ENCODE data around the gene B4GALT1.

DNA sequence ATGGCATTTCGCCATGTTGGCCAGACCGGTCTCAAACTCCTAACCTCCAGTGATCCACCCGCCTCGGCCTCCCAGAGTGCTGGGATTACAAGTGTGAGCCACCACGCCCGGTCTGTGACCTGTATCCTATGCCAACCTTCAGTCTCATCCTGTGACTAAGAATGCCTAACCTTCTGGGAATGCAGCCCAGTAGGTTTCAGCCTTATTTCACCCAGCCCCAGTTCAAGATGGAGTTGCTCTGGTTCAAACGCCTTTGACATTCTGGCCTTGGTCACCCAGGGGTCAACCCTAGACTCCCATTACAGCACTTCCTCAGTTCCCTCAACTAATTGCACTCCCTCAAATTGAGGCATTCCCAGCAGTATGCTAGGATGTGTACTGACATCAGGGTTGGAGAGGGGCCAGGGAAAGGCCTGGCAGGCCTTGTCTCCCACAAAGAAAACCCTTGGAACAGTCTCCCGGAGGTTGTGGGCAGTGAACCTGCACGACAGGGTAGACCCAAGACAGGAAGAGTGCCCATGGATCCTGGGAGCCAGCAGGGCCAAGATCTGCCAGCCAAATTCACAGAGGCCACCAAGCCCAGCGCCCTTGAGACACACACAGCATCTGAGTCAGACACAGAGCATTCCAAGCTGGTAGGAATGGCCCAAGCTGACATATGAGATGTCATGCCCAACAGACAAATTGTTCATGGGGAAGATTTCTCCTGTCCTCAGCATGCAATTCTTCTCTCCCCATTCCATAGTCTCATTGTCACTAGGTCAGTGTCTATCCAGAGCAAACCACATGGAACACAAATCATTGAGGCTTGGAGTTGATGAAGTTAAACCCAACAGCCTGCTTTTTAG is 65.8 kb downstream of the B4GALT1 start:
- TF ChIP-seq CTCF (IDR thresholded peaks at IDR 0.05) (no peak), POLR2A (IDR thresholded peaks at IDR 0.05) (no peak)

Measured in ovary (tissue), 3 donors.